Subcutaneous adipose tissue (tissue), 4 donors: ENCODE data around the gene CHST11. TPM values are rescaled to one million over a fixed set of nuclear protein-coding genes. Genes with fewer than 3 reads are reported as not detected.

Experiments used
- total RNA-seq, 4 donors: library from RNA; depleted of rRNA; stranded (reverse); fragments of >200 nt; gene quantifications; one replicate each; pipeline ENCODE4 v1.1.0, GENCODE V29; 2016
- TF ChIP-seq, protein P1 (sequence below): fragments of 450-650 bp; IDR thresholded peaks from one replicate; pipeline ENCODE4 v1.5.1; 2016; ENCODE audit warnings: low read depth, mild to moderate bottlenecking, control low read depth, antibody characterized with exemption, moderate library complexity

Gene CHST11
- total RNA-seq, 4 donors from 2014 or later, result 5.1 to 48.4 (median 9.3) TPM

DNA sequence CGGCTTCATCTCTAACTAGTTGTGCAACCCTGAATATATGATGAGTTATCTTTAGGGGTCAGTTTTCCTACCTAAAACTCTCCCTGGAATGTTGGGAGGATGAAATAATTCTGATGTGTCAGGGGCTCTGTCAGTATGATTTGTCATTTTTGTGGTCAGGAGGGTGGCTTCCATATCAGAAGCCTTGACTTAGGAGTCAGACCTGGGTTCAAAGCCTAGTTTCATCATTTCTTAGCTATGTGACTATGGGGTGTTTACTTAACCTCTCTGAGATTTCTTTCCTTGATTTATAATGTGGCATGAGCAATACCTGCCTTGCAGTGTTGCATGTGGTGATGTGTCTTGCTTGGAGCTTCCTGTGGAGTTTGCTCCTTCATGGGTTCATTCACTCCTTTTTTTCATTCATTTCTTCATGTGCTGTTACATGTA lies 146.8 kb downstream of the CHST11 start:
- TF ChIP-seq, protein P1, sequence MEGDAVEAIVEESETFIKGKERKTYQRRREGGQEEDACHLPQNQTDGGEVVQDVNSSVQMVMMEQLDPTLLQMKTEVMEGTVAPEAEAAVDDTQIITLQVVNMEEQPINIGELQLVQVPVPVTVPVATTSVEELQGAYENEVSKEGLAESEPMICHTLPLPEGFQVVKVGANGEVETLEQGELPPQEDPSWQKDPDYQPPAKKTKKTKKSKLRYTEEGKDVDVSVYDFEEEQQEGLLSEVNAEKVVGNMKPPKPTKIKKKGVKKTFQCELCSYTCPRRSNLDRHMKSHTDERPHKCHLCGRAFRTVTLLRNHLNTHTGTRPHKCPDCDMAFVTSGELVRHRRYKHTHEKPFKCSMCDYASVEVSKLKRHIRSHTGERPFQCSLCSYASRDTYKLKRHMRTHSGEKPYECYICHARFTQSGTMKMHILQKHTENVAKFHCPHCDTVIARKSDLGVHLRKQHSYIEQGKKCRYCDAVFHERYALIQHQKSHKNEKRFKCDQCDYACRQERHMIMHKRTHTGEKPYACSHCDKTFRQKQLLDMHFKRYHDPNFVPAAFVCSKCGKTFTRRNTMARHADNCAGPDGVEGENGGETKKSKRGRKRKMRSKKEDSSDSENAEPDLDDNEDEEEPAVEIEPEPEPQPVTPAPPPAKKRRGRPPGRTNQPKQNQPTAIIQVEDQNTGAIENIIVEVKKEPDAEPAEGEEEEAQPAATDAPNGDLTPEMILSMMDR, result no peak

DNA sequence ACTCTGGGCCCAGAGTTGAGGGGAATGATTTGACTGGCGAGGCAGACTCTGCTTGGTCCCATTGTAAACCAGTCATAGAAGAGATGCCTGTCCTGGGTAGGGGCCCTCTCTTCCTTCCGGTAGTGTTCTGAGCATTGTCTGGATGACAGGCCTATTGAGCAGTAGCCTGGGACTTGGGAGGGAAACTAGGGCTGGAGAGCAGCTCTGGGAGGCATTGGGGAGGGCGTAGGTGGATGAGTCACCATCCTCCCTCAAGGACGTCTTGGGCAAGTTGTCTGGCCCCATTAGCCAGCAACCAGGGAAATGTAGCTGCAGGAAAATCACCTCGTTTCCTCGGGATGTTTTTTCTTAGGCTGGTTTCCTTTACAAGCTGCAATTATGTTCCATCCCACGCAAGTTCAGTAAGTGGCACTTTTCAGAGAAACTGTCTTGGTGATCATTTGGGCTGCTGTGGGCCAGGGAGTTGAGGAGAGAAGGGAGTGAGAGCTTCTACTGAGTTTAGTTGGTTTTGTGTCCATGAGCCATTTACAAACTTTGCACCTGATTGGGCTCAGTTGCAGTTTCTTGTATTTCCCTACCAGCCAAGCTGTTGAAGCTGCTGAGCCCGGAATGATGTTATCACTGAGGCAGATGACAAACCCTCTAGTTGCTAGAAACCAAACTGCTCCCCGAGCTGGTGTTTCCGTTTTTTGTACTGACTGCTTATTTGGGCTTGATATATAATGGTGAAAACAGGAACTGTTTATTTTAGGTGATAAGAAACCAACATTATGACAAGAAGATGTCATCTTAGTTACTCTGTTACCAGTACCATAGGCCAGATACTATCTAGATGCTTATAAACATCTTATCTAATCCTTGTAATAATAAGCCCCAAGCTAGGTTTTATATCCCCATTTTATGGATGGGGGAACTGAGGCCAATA lies 147.6 kb downstream of the CHST11 start:
- TF ChIP-seq, protein P1, result no peak

DNA sequence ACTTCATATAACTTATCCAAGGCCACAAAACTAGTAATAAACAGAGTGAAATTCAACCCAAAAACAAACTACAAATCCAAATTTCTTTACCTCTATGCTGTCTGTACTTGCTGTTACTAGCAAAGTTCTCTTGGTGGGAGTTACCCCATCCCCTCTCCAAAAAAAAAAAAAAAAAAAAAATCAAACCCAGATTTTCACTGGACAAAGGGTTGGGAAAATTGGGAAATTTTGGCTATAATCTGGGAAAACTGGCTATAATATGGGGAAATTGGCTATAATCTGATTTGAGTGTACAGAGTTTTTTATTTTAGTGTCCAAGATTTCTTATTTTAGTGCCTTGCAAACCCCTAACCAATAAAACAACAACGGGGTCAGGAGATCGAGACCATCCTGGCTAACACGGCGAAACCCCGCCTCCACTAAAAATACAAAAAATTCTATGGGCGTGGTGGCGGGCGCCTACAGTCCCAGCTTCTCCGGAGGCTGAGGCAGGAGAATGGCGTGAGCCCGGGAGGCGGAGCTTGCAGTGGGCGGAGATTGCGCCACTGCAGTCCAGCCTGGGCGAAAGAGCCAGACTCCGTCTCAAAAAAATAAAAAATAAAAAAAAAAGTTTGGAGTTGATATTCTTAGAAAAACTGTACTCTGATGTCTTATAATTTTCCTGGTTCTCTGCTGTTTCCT lies 148.4 kb downstream of the CHST11 start:
- TF ChIP-seq, protein P1, result no peak

DNA sequence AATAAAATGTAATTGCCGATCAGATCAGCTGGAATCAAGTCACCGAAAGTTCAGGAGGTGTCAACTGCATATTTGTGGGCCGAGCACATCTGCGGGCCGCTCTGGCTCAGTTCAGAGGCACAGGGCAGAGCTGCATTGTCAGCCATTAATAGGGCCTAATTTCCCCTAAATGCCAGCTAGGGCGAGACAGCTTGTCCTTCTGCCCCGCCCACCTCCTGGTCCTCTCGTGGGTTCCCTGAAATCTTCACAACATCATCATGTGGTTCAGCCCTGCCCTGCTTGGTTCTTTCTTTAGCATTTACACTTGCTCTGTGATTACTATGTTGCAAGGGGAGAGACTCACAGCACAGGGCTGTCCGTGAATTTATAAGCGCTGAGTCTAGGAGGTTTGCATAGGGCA lies 148.9 kb downstream of the CHST11 start:
- TF ChIP-seq, protein P1, result no peak

DNA sequence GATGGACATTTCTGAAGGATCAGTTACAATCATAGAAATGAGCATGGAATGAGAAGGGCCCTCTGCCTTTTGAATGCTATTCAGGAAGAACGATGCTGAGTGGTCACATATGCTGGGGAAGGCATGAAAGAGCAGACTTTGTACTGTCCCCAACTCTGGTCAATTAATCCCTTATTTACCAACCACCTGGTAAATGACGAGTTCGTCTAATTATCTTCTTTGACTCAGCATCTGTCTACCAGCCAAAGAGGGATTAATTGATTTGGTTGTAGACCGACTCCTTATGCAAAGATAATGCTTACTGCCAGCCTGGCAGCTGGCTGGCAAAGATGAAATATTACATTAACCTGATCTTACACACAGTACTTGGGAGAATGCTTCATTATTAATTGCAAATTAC lies 152.2 kb downstream of the CHST11 start:
- TF ChIP-seq, protein P1, result no peak

DNA sequence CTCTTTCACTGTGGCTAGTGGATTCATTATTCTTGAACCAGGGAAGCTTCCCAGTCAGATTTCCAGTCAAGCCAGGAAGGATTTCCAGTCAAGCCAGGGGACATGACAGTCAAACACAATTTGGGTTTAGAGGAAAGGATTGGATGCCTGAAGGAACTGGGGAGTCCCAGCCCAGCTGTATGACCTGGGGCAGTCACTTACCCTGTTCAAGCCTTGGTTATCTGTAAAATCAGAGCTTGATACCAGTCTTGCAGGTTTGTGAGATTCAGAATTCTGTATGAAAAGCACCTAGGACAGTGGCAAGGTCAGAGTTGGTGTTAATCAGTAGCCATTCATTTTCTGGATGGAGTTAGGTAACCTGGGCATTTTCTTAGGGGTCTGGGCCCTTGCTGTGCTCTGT lies 152.7 kb downstream of the CHST11 start:
- TF ChIP-seq, protein P1, result no peak
